GM19239 (cell line): ENCODE data around the gene KCNA3.

Experiments used
- DNase-seq: peaks from one replicate; pipeline ENCODE4 v3.0.0; 2011; ENCODE audit warnings: low spot score; ENCODE audit not compliant: insufficient read length
- FAIRE-seq: peaks from 2 replicates; lab custom pipeline; 2011; peaks lifted over from hg19 to GRCh38; lab: Jason Lieb, UNC

The KCNA3 gene

GRCh38 chr1:110643879-110644472 lies 30.8 kb downstream of the KCNA3 start:
- DNase-seq, result no peak

GRCh38 chr1:110639724-110640386 lies 34.9 kb downstream of the KCNA3 start:
- no peak for DNase-seq
- no peak for FAIRE-seq

More at GRCh38 chr1:110643879-110644472, 30.8 kb downstream of the KCNA3 start:
- FAIRE-seq, result peak; percentile 64

GRCh38 chr1:110638556-110638955 lies 36.2 kb downstream of the KCNA3 start:
- no peak for DNase-seq
- no peak for FAIRE-seq

- DNase-seq, result no peak
- no peak for FAIRE-seq
These were observed 36.7 kb downstream of the KCNA3 start for GRCh38 chr1:110638058-110638457.

- DNase-seq (no peak), FAIRE-seq (no peak)
These were observed 37.3 kb downstream of the KCNA3 start for GRCh38 chr1:110637475-110637874.

GRCh38 chr1:110636149-110636935 lies 38.4 kb downstream of the KCNA3 start:
- no peak for DNase-seq
- FAIRE-seq, result peak; percentile 94

GRCh38 chr1:110635434-110635833 lies 39.3 kb downstream of the KCNA3 start:
- no peak for DNase-seq
- FAIRE-seq, result no peak

- DNase-seq, result peak; percentile 27
- peak; percentile 99 for FAIRE-seq
These were observed 40.1 kb downstream of the KCNA3 start for GRCh38 chr1:110634455-110635311.

- FAIRE-seq, result no peak
- no peak for DNase-seq
These were observed 40.7 kb downstream of the KCNA3 start for GRCh38 chr1:110634086-110634454.

GRCh38 chr1:110633646-110634030 lies 41.1 kb downstream of the KCNA3 start:
- FAIRE-seq (no peak), DNase-seq (no peak)

GRCh38 chr1:110631836-110632620 lies 42.7 kb downstream of the KCNA3 start:
- FAIRE-seq (no peak), DNase-seq (no peak)

GRCh38 chr1:110630839-110631663 lies 43.7 kb downstream of the KCNA3 start:
- DNase-seq (peak; percentile 26), FAIRE-seq (peak; percentile 97)

GRCh38 chr1:110628323-110629105 lies 46.2 kb downstream of the KCNA3 start:
- no peak for DNase-seq

GRCh38 chr1:110627764-110628163 lies 47.0 kb downstream of the KCNA3 start:
- FAIRE-seq, result no peak
- DNase-seq, result no peak

More at GRCh38 chr1:110628323-110629105, 46.2 kb downstream of the KCNA3 start:
- peak; percentile 39 for FAIRE-seq

- no peak for DNase-seq
- FAIRE-seq, result no peak
These were observed 47.9 kb downstream of the KCNA3 start for GRCh38 chr1:110626889-110627288.
